Stimulated activated CD4-positive, alpha-beta T cell treated with anti-CD3 and anti-CD28 coated beads, TNF-alpha, amount 100 ng/mL, for 4 hours (primary cell): ENCODE results near the gene C2CD4C.
A peak's percentile ranks its signal among the peaks of the same experiment; 100 is the strongest.
"Not testable (repeated sequence)": the region's sequence is repeated elsewhere in the genome, so short reads cannot be mapped to it uniquely, and the experiment has no call there.

Experiments
- DNase-seq, 3 experiments: peaks; one replicate each; pipeline ENCODE4 v3.0.0-alpha.2; 2020; ENCODE audit warnings: low read depth in 3 of 3

Gene C2CD4C

GRCh38 chr19:408902-409515 is at the start of gene C2CD4C:
Gene C2CD4C, minus strand, starts transcription at chr19:409147. Its CDS starts 786 bp downstream, at chr19:408361.
- DNase-seq: peak in 2 of 3 experiments; percentile 13 to 29

- DNase-seq: no peak
These were observed 49.4 kb upstream of the C2CD4C start for GRCh38 chr19:458091-459042.

GRCh38 chr19:457636-458035 is 48.7 kb upstream of the C2CD4C start:
- DNase-seq: no peak

- DNase-seq: no peak
These were observed 47.7 kb upstream of the C2CD4C start for GRCh38 chr19:456547-457110.

GRCh38 chr19:455851-456546 is 47.1 kb upstream of the C2CD4C start:
- DNase-seq: no peak

- no peak for DNase-seq
These were observed 46.2 kb upstream of the C2CD4C start for GRCh38 chr19:455031-455705.

GRCh38 chr19:453606-454005 is 44.7 kb upstream of the C2CD4C start:
- no peak for DNase-seq

- DNase-seq: no peak
These were observed 43.9 kb upstream of the C2CD4C start for GRCh38 chr19:452829-453228.

GRCh38 chr19:450912-451481 is 42.0 kb upstream of the C2CD4C start:
- not testable (repeated sequence) for DNase-seq

- no peak for DNase-seq
These were observed 41.0 kb upstream of the C2CD4C start for GRCh38 chr19:449916-450315.

- no peak for DNase-seq
These were observed 39.0 kb upstream of the C2CD4C start for GRCh38 chr19:447816-448560.

- no peak for DNase-seq
These were observed 38.1 kb upstream of the C2CD4C start for GRCh38 chr19:447064-447426.

GRCh38 chr19:444677-445210 is 35.8 kb upstream of the C2CD4C start:
- DNase-seq: no peak

- DNase-seq: no peak
These were observed 34.1 kb upstream of the C2CD4C start for GRCh38 chr19:443005-443404.

- no peak for DNase-seq
These were observed 33.1 kb upstream of the C2CD4C start for GRCh38 chr19:442085-442484.

- no peak for DNase-seq
These were observed 32.4 kb upstream of the C2CD4C start for GRCh38 chr19:441213-441836.

- DNase-seq: no peak
These were observed 31.7 kb upstream of the C2CD4C start for GRCh38 chr19:440391-441212.

GRCh38 chr19:439167-439900 is 30.4 kb upstream of the C2CD4C start:
- DNase-seq: no peak
